Activated naive CD8-positive, alpha-beta T cell (primary cell): ENCODE measurements around the gene NPAS3.

Experiments used
- H3K27ac Mint-ChIP-seq: one replicate; pipeline ENCODE4 v1.8.0; 2021; ENCODE audit warnings: mixed read lengths
- H3K27me3 Mint-ChIP-seq: one replicate; pipeline ENCODE4 v1.8.0; 2021; ENCODE audit warnings: mixed read lengths
- H3K36me3 Mint-ChIP-seq: one replicate; pipeline ENCODE4 v1.8.0; 2021; ENCODE audit warnings: mixed read lengths
- H3K4me1 Mint-ChIP-seq: one replicate; pipeline ENCODE4 v1.8.0; 2021; ENCODE audit warnings: low read depth, mixed read lengths
- H3K4me3 Mint-ChIP-seq: one replicate; pipeline ENCODE4 v1.8.0; 2021; ENCODE audit warnings: mild to moderate bottlenecking, mixed read lengths
- H3K9me3 Mint-ChIP-seq: one replicate; pipeline ENCODE4 v1.8.0; 2021; ENCODE audit warnings: low read depth, mixed read lengths

Gene NPAS3

DNA sequence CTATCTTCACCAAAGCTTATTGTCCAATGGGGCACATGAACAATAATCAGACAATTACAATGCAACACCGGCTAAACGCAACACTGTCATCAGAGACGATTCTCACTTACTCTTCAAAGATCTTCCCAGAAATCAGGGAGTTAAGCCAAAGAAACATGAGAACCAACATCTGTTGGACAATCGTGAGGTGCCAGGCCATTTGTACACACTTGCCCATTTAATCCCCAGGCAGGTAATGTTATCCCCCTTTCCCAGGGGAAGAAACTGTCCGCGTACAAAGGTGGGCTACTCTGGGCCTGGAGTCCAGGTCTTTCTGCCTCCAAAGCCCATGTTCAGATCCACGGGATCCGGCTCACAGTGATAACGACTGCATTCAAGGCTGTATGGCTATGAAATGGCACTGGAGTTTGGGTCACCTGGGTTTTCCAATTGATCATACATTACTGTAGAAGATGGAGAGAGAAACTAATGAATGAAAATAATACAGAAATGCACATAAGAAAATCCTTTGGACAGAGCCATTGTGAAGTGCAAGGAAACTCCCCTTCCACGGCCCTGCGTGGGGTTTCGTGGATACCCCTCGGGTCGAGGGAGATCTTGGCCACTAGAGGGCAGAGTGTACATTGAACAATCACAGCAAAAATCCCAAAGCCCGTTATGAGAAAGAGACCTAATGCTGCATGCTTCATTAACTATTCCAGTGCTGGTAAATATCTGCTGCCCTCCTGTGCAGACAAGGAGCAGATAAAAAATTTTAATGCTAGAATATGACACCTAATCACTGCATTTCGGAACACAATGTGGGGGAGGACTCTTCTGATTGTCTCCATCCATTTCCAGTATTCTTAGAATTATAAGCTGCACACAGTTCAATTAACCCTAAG is 900.8 kb downstream of the NPAS3 start:
- Mint-ChIP-seq H3K4me1 (peaks cover 4% of the 10 kb centered on the region), H3K4me3 (no peak overlapping the region)

DNA sequence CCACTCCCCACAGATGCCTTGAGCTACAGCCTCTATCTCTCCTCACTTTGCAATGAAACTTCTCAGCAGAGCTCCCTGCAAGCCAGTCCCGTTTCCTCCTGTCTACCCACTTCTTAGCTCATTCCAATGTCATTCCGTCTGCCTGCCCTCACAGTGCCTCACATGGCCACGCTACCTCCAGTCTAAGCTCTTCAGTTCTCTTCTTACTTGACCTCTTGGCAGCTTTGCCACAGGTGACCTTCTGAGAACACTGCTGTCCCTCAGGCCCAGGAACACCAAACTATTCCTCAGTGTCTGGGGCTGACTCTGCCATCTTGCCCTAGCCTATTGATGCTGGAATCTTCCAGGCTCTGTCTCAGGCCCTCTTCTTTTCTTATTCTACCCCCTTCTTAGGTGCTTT is 902.1 kb downstream of the NPAS3 start:
- Mint-ChIP-seq H3K4me3 (no peak overlapping the region), H3K4me1 (peaks cover 2% of the 10 kb centered on the region), H3K36me3 (no peaks in the 10 kb centered on the region), H3K27me3 (no peaks in the 10 kb centered on the region), H3K27ac (no peak overlapping the region), H3K9me3 (no peaks in the 10 kb centered on the region)

More for the DNA sequence above, 900.8 kb downstream of the NPAS3 start:
- Mint-ChIP-seq H3K27me3 (no peaks in the 10 kb centered on the region), H3K27ac (no peak overlapping the region), H3K36me3 (no peaks in the 10 kb centered on the region), H3K9me3 (no peaks in the 10 kb centered on the region)

DNA sequence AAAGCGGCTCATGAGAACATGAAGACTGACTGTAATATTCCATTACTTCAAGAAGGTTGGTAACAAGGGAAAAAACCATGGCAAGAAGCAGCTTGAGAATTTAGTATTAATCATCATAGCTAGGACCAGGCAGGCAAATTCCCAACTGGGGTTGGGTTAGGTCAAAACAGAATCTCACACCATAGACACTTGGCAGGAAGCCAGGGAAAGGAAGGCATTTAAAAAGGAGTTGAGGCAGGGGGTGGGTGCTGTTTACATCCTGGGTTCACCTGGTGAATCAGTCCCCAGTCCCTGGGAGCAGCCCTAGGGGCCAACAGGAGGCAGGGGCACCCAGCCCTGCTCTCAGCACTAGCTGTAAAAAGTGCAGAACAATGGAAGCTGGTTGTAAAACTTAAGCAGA is 903.6 kb downstream of the NPAS3 start:
- Mint-ChIP-seq H3K4me1 (peaks cover 2% of the 10 kb centered on the region), H3K27me3 (no peaks in the 10 kb centered on the region), H3K9me3 (no peaks in the 10 kb centered on the region), H3K36me3 (no peaks in the 10 kb centered on the region), H3K27ac (no peak overlapping the region), H3K4me3 (no peak overlapping the region)

DNA sequence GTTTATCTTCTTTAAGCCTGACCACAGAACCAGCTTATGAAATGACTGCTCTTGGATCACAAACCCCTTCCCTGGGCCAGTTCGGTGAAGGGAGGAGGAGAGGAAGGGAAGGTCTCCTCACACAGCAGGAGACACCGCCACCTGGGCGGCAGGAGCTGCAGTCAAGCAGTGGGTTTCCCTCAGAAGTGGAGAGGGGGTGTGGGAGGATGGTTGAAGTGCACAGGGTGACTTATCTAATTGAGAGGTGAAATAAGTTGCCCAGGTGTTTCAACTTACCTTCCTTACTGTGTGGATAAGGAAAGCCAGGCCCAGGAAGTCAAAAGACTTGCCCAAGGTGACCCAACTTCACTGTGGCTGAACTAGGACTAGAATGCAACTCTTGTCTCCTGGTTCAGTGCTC is 905.4 kb downstream of the NPAS3 start:
- Mint-ChIP-seq H3K4me3 (no peak overlapping the region), H3K27me3 (no peaks in the 10 kb centered on the region), H3K36me3 (no peaks in the 10 kb centered on the region), H3K4me1 (peaks cover 2% of the 10 kb centered on the region), H3K9me3 (no peaks in the 10 kb centered on the region), H3K27ac (no peak overlapping the region)

DNA sequence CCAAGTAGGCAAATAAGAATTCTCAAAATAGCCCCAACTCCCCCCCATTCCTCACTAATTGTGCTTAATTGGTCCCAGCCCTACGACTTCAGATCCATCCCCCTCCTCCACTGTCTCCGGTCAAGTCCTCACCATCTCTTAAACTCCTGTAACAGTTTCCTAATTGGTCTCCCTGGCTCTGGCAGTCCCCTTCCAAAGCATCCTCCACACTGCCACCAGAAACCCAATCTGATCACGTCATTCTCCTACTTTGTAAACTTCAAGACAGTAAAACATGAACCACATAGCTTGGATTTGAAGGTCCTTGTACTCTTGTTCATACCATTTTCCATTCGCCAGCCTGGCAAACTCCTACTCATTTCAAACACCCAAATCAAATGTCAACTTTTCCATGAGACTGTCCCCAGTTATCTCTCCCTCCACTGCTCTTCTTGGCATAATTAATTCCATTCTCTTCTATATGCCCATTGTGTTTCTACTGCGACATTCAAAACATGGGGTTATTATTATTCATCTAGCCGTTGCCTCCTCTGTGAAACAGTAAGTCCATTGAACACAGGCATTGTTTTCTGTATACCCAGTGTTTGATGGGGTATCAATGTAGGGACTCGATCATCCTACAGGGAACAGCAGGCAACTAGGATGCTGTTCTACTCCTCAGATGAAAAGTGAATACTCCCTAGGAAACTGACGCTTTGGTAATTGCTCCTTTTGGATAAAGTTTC is 907.6 kb downstream of the NPAS3 start:
- Mint-ChIP-seq H3K4me1 (no peaks in the 10 kb centered on the region), H3K36me3 (no peaks in the 10 kb centered on the region), H3K27me3 (no peaks in the 10 kb centered on the region), H3K4me3 (no peak overlapping the region), H3K27ac (no peak overlapping the region), H3K9me3 (no peaks in the 10 kb centered on the region)

DNA sequence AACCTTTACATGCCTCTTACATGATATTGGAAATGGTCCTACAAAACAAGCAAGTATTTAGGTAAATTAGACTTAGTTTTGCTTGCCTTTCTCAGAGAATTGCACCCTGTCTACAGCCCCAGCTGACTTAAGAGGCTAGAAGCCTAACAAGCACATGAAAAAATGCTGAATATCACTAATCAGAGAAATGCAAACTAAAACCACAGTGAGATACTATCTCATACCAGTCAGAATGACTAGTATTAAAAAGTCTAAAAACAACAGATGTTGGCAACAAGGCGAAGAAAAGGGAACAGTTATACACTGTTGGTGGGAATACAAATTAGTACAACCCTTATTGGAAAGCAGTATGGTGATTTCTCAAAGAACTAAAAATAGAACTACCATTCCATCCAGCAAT is 908.4 kb downstream of the NPAS3 start:
- Mint-ChIP-seq H3K36me3 (no peaks in the 10 kb centered on the region), H3K27me3 (no peaks in the 10 kb centered on the region), H3K4me1 (no peaks in the 10 kb centered on the region), H3K9me3 (no peaks in the 10 kb centered on the region), H3K4me3 (no peak overlapping the region), H3K27ac (no peak overlapping the region)

DNA sequence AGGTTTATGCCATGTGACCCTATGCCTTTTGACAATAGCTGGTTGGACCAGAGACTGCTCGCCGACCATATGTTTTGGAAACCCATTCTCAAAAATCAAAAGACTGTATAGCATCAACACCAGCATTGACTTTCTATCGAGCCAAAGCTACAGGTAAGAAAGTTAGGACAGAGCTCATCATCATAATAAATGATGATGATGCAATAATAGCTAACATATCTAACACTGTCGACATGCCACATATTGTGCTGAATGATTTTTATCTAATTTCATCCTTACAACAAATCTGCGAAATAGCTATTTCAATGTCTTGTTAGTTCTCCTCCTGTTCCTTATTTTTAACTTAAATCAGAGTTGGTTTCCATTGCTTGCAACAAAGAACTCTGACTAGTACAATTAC is 909.3 kb downstream of the NPAS3 start:
- Mint-ChIP-seq H3K36me3 (no peaks in the 10 kb centered on the region), H3K27me3 (peaks cover 1% of the 10 kb centered on the region), H3K27ac (no peak overlapping the region), H3K4me1 (no peaks in the 10 kb centered on the region), H3K4me3 (no peak overlapping the region), H3K9me3 (no peaks in the 10 kb centered on the region)

DNA sequence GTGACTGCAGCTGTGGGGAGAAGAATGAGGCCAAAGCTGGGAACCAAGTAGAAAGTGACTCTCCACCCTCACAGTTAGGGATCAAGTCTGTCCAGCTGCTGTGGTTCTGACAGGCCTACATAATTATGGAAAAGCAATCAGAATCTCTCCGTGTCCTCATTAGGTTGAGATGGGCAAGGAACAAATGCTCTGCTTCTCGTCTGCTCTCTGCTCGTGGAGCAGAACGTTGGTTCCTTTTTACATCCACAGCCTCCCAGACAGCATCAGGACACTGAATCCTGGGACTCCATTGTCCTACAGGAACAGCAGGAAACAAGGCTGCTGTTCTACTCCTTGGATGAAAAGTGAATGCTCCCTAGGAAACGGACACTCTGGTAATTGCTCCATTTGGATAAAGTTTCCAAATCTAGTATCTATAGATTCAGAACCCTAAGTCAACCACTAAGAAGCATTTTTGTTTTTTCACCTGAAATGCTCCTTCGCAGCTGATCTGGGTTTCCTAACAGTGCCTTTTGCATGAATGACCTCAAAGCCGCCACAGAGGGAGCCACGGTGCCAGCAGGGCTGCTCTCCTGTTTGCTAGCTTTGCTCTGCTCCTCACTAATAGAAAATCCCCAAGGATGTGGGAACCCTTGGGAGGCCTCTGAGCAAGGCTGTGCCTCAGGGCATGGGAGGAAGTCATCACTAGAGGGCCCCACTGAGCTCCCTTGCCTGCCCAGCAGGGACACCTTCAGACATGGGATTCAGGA is 910.2 kb downstream of the NPAS3 start:
- no peak overlapping the region for H3K27ac Mint-ChIP-seq
- no peaks in the 10 kb centered on the region for H3K36me3 Mint-ChIP-seq
- no peak overlapping the region for H3K4me3 Mint-ChIP-seq
- H3K4me1 Mint-ChIP-seq, result no peaks in the 10 kb centered on the region
- H3K27me3 Mint-ChIP-seq, result peaks cover 1% of the 10 kb centered on the region
- H3K9me3 Mint-ChIP-seq, result no peaks in the 10 kb centered on the region

DNA sequence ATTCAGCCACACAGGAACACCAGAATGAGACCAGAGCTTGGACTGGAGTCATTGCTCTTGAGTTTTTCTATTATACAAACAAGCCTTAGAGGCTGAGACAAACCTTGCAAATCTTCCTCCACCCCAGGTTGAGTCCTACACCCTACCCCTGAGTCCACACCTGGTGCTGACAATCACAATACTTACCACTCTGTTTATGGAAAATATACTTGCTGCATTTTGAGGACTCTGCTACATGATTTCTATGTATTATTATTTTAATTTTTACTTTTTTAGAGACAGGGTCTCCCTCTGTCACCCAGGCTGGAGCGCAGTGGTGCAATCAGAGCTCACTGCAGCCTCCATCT is 910.7 kb downstream of the NPAS3 start:
- Mint-ChIP-seq H3K36me3 (no peaks in the 10 kb centered on the region), H3K4me1 (no peaks in the 10 kb centered on the region), H3K4me3 (no peak overlapping the region), H3K27ac (no peak overlapping the region), H3K27me3 (peaks cover 1% of the 10 kb centered on the region), H3K9me3 (no peaks in the 10 kb centered on the region)

DNA sequence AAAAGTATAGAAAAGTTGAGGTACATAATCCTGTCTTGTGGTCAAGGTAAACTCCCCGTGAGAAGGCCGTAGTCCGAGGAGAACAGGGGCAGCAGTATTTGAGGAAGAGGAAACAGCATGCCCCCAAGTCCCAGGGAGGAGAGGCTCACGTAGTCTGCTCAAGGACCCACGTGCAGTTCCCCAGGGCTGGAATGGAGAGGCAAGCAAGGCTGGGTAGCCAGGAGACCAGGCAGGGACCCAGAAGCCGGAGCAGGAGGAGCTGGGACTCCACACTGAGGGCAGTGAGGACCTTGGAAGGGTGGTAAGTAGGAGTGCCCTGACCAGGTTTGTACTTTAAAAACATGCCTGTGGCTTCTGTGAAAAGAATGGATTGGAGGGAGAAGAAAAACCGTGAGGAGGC is 912.1 kb downstream of the NPAS3 start:
- no peak overlapping the region for H3K27ac Mint-ChIP-seq
- no peaks in the 10 kb centered on the region for H3K9me3 Mint-ChIP-seq
- H3K4me1 Mint-ChIP-seq, result no peaks in the 10 kb centered on the region
- no peak overlapping the region for H3K4me3 Mint-ChIP-seq
- no peaks in the 10 kb centered on the region for H3K36me3 Mint-ChIP-seq
- H3K27me3 Mint-ChIP-seq, result peaks cover 1% of the 10 kb centered on the region

DNA sequence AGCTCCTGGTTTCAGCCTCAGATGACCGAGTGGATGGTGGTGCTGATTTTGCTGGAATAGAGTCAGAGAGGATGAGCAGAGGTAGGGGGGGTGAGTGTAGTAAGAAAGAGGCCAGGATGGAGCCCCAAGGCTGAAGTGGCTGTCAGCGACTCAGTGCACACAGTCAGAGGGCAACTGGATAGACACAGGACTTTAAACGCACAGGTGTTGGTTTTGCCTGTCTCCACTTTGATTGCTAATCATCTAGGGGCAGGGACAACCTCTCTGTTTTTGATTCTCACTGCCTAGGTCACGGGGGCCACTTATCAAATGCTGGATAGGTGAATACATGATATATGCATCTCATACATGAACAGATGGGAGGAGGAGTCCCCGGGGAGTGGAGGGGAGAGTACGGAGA is 912.7 kb downstream of the NPAS3 start:
- Mint-ChIP-seq H3K36me3 (no peaks in the 10 kb centered on the region), H3K9me3 (no peaks in the 10 kb centered on the region), H3K27ac (no peak overlapping the region)

DNA sequence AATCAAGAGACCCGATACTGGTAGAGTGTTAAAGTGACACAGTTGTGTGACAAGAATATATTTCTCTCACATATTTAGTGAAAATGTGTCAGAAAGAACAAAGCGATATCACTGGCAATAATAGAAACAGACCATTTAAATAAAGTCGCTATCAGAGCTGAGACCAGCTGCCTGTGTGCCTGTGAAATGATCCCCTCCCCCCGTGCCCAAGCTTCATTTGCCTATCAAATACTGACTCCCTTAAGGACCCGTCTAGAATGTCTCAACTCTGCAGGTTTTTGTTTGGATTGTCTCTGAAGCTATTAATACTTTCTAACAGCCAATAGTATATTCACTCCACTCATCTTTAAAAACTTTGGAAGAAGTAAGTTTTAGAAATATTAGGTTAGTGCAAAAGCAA is 913.3 kb downstream of the NPAS3 start:
- H3K27ac Mint-ChIP-seq, result no peak overlapping the region
- H3K4me3 Mint-ChIP-seq, result no peak overlapping the region
- H3K36me3 Mint-ChIP-seq, result no peaks in the 10 kb centered on the region
- H3K9me3 Mint-ChIP-seq, result no peaks in the 10 kb centered on the region
- H3K27me3 Mint-ChIP-seq, result peaks cover 1% of the 10 kb centered on the region
- H3K4me1 Mint-ChIP-seq, result no peaks in the 10 kb centered on the region

More for the DNA sequence above, 912.7 kb downstream of the NPAS3 start:
- peaks cover 1% of the 10 kb centered on the region for H3K27me3 Mint-ChIP-seq
- H3K4me1 Mint-ChIP-seq, result no peaks in the 10 kb centered on the region
- H3K4me3 Mint-ChIP-seq, result no peak overlapping the region
